GM18873 (cell line): ENCODE results near the gene CCDC159.
"Not testable (repeated sequence)": the region's sequence is repeated elsewhere in the genome, so short reads cannot be mapped to it uniquely, and the experiment has no call there.

Experiments
- ATAC-seq: cut with Tn5 transposase; IDR thresholded peaks from one replicate; pipeline ENCODE4 v1.9.1; 2021; ENCODE audit warnings: mild to moderate bottlenecking, moderate library complexity, moderate number of reproducible peaks; ENCODE audit not compliant: unreplicated experiment, low FRiP score

Gene CCDC159

DNA sequence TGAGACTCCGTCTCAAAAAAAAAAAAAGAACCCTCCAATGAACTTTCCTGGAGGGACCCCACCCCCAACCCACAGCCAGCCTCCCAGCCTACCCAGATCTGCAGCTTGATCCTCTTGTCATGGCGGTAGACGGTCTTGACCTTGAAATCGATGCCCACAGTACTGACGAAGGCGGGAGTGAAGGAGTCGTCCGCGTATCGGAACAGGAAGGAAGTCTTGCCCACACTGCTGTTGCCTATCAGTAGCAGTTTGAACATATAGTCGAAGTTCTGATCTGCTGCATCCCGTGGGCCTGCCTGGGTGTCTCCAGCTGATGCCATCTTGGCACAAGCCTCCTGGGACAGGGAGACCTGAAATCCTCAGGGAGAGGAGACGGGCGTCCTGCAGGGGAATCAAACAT is 9.2 kb upstream of the CCDC159 start:
- no peak for ATAC-seq

DNA sequence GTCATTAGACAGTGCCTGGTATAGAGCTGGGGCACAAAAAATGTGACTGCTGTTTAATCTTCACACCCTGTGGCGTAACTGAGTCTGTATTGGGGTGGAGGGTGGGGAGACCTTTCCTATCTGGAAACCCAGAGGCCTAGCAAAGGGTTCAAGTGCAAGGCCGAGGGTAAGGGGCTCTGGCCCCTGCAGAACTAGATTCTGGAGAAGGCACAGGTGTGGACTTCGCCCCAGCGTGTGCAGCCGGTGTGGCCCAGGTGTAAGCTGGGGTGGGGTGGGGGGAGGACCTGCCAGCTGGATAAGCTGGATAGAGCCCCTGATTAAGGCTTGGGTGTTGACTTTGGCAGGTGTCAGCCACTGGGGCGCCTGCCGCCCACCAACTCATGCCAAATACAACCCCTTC is 8.2 kb upstream of the CCDC159 start:
- ATAC-seq = no peak

- ATAC-seq = no peak
Observed at GRCh38 chr19:11338569-11339253, 7.6 kb upstream of the CCDC159 start.

DNA sequence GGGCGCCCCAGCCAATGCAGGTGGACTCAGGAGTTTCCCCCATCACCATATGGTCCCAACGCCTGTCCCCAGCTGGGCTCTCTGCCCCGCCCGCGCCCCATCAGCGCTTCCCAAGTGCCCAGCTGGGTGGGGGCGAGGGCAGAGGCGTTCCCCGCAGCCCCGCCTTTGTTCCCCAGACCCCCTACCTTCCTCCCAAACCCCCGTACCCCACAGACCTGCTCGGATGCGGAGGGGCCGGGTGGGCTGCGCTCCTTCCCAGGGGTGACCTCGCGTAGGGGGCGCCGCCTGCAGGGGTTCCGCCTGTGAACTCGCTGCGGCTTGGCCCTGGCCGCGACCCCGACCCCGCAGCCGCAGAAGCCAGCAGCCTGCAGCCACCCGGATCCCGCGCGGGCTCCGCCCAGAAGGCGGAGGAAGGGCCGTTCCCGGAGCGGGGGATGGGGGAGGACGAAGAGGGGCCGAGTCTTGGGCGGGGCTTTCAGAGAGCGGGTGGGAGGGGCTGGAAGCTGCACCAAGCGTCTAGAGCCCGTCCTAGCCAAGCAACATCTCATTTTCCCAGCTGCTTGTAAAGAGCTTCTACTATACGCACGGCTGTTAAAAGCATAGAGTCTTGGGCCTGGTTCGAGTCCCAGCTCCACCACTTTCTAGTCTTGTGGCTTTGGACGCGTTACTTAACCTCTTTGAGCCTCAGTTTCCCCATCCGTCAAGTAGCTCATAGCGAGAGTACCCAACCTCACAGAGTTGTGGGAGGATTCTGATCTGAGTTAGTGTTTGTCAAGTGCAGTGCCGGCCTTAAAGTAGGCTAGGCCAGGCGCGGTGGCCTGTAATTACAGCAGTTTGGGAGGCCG is 6.8 kb upstream of the CCDC159 start, which contains the start of gene RAB3D:
Gene RAB3D (minus strand): TSS at position 404 of the 845 bp plus-strand sequence. CDS start 2,258 bp downstream, outside the sequence.
- ATAC-seq = no peak

- not testable (repeated sequence) for ATAC-seq
Observed at GRCh38 chr19:11340099-11340467, 6.2 kb upstream of the CCDC159 start.

- ATAC-seq = no peak
Observed at GRCh38 chr19:11342429-11342828, 3.9 kb upstream of the CCDC159 start.

DNA sequence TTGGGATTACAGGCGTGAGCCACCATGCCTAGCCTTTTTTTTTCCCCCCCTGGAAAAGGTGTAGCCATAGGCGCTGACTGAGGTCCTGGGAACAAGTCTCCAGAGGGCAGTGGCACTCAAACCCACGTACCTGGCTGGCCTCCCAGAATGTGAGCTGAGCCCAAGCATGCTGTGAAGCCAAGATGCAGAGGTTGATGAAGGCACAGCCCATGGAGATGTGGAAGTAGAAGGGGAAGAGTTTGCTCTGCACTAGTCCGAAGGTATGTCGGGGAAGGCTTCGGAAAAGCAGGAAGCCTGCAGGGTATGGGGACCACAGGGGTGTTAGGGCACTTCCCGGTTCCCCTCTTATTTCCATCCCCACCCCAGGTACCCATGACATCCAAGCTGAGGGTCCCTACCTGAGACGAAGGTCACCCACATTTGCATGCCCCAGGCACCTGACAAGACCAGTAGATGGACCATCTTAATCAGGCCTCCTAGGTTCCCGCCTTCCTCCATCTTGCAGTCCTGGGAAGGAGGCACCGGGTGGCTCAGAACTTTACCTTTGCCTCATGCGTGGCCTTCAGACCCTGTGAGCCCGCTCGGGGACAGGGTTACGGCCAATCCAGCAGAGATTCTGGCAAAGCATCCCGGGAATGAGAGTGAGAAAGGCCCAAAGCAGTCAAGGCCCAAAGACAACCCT is 1.1 kb upstream of the CCDC159 start:
- no peak for ATAC-seq

DNA sequence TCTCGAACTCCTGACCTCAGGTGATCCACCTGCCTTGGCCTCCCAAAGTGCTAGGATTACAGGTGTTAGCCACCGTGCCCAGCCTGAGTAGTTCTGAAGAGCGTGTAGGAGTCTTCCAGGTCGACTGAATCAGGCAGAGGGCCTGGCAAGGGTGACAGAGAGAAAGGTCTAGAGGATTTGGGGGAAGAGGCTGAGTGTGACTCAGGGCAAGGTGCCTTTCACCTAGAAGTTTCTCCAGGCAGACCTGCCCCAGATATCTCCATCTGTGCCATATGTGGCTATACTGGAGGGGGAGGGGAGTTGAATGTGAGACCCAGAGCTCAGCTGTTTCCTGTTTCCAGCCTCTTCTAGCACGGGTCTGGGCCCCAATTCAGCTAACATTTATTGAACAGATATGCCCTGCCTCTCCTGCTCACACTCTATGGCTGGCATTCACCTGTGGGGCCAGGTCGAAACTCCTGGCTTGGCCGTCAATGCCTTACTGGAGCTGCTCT is 1.3 kb downstream of the CCDC159 start:
- no peak for ATAC-seq

GRCh38 chr19:11349171-11349570 is 2.9 kb downstream of the CCDC159 start:
- ATAC-seq = no peak

GRCh38 chr19:11354102-11354501 is 7.8 kb downstream of the CCDC159 start:
- ATAC-seq = not testable (repeated sequence)

- no peak for ATAC-seq
Observed at GRCh38 chr19:11355160-11356073, 9.1 kb downstream of the CCDC159 start, which contains the start of gene PLPPR2. Gene PLPPR2, plus strand, starts transcription at chr19:11355432. Its CDS starts 2,242 bp downstream, at chr19:11357674.

GRCh38 chr19:11356074-11356397 is 9.7 kb downstream of the CCDC159 start:
- ATAC-seq = no peak

- no peak for ATAC-seq
Observed at GRCh38 chr19:11356676-11357550, 10.6 kb downstream of the CCDC159 start.

GRCh38 chr19:11359421-11359820 is 13.1 kb downstream of the CCDC159 start:
- ATAC-seq = no peak

GRCh38 chr19:11361037-11361770 is 14.9 kb downstream of the CCDC159 start:
- no peak for ATAC-seq

DNA sequence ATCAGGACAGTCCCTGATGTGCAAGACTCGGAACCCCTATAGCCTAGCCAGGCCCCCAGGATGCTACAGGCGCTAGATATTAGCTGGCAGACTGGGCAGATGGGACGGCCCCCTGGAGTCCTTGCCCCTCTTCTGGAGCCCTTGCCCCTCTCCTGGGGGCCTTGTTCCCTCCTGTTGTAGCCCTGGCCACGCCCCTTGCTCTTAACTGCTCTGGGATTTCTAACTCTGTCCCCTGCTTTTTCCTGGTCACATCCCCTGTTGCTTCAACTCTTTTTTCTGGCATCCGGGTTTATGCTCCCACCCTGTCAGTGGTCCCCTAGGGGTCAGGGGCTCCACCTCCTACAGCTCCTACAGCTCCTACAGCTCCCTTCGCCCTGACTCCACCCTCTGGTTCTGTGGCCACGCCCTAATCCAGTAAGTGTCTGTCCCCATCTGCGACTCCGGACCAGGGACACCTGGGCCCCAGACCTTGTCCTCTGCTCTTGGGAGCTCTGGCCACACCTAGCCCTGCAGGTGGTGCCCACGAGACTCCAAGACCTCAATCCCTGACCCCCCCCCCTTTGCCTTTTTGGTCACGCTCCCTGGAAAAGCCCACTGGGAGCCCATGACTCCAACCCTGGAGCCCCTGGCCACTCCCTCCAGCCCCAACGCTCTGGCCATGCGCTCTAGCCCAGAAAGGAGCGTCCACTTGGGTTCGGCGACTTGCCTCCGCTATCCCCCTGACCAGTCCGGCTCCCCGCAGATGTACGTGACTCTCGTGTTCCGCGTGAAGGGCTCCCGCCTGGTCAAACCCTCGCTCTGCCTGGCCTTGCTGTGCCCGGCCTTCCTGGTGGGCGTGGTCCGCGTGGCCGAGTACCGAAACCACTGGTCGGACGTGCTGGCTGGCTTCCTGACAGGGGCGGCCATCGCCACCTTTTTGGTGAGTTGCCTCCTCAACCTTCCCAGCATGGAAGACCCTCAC is 15.7 kb downstream of the CCDC159 start:
- ATAC-seq = no peak

DNA sequence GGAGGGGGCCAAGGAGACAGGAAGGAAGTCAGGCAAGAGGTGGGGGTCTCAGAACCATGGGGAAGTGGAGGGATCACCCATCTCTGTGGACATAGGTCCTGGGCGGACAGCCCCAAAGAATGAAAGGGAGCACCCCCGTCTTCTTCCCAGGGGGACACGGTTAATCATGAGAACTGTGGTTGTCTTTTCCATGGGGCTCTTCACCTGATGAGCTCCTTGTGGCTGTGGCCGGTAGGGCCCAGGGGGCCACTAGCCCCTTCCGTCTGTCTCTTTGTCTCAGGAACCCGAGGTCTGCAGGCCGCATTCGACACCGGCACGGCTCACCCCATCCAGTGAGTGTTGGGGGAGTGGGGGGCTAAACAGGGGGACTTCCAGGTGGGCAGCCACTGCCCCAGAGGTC is 17.6 kb downstream of the CCDC159 start:
- no peak for ATAC-seq
